Endodermal cell (in vitro differentiated cells): ENCODE results near the gene MAN2A2. TPM values are rescaled to one million over a fixed set of nuclear protein-coding genes. Genes with fewer than 3 reads are reported as not detected.

ENCODE experiments used
- DNase-seq: peaks from one replicate; pipeline ENCODE4 v3.0.0-alpha.2; 2017
- H3K27ac ChIP-seq: 2 replicates; pipeline ENCODE4 v1.5.1; 2013; ENCODE audit warnings: mild to moderate bottlenecking, low read depth, low read length, moderate library complexity
- H3K27me3 ChIP-seq: 2 replicates; pipeline ENCODE4 v1.6.1; 2013; ENCODE audit warnings: mild to moderate bottlenecking, low read length, moderate library complexity; ENCODE audit not compliant: insufficient read depth, control insufficient read depth, poor library complexity, severe bottlenecking
- H3K36me3 ChIP-seq: 2 replicates; pipeline ENCODE4 v1.7.0; 2013; ENCODE audit warnings: mild to moderate bottlenecking, low read length, moderate library complexity; ENCODE audit not compliant: control insufficient read depth, insufficient read depth
- H3K4me1 ChIP-seq: one replicate; pipeline ENCODE4 v1.7.0; 2013; ENCODE audit warnings: low read length; ENCODE audit not compliant: control insufficient read depth, insufficient read depth
- H3K4me3 ChIP-seq: 2 replicates; pipeline ENCODE4 v1.5.1; 2013; ENCODE audit warnings: mild to moderate bottlenecking, low read length, moderate library complexity
- H3K9ac ChIP-seq: 2 replicates; pipeline ENCODE4 v1.6.1; 2013; ENCODE audit warnings: mild to moderate bottlenecking, low read length, moderate library complexity; ENCODE audit not compliant: poor library complexity, severe bottlenecking; ENCODE audit errors: extremely low read depth
- H3K9me3 ChIP-seq: 2 replicates; pipeline ENCODE4 v1.6.1; 2013; ENCODE audit warnings: mild to moderate bottlenecking, low read length, moderate library complexity; ENCODE audit not compliant: control insufficient read depth
- H3K27ac Mint-ChIP-seq: 2 replicates; pipeline ENCODE4 v1.8.0; 2020; ENCODE audit warnings: mixed read lengths
- H3K27me3 Mint-ChIP-seq: 2 replicates; pipeline ENCODE4 v1.8.0; 2021; ENCODE audit warnings: mild to moderate bottlenecking, mixed read lengths; ENCODE audit not compliant: insufficient read depth
- H3K36me3 Mint-ChIP-seq: 2 replicates; pipeline ENCODE4 v1.8.0; 2020; ENCODE audit warnings: low read depth, mixed read lengths
- H3K4me1 Mint-ChIP-seq: 2 replicates; pipeline ENCODE4 v1.8.0; 2020; ENCODE audit warnings: mixed read lengths
- H3K4me3 Mint-ChIP-seq: 2 replicates; pipeline ENCODE4 v1.8.0; 2020; ENCODE audit warnings: mild to moderate bottlenecking, moderate library complexity, mixed read lengths
- H3K9me3 Mint-ChIP-seq: 2 replicates; pipeline ENCODE4 v1.8.0; 2020; ENCODE audit warnings: mild to moderate bottlenecking, mixed read lengths
- CTCF ChIP-seq: fragments of 200-600 bp; sonication (generic); conservative IDR thresholded peaks from 2 replicates; pipeline ENCODE4 v1.5.0; 2021; ENCODE audit warnings: antibody characterized with exemption, mild to moderate bottlenecking
- WGBS, 2 experiments: methylation state at CpG; one replicate each; pipeline versions ENCODE4 v1.1.5 to v1.1.7; 2013; ENCODE audit warnings: missing lambda C conversion rate in 2 of 2, mixed read lengths in 1 of 2; ENCODE audit not compliant: insufficient coverage in 1 of 2, insufficient read length in 1 of 2; 5-methylcytosine and 5-hydroxymethylcytosine counted together
- total RNA-seq, 2 donors: library from RNA; stranded (reverse); fragmentation: NEBNext Ultra II Directional in 1 of 2; extraction: Animal tissue kit (Norgen Biotek cat#: 25700) in 1 of 2; gene quantifications; 2 replicates in 1 of 2; 3 replicates in 1 of 2; pipeline ENCODE4 v1.2.1, GENCODE V29; 2021

The MAN2A2 gene
- total RNA-seq, 2 donors from 2014 or later = 41.0 to 62.9 TPM

- Histone ChIP-seq H3K36me3 (peaks cover 23% of the 10 kb centered on the region), H3K9ac (no peak overlapping the region), H3K27me3 (no peaks in the 10 kb centered on the region), H3K4me1 (peaks cover 20% of the 10 kb centered on the region), H3K27ac (no peak overlapping the region), H3K9me3 (no peaks in the 10 kb centered on the region), H3K4me3 (no peak overlapping the region)
- WGBS, 2 experiments = 97% methylated on average over 14 of the region's 14 CpGs; no CpG with 5 or more reads in 1 of the 2 experiments
- Mint-ChIP-seq H3K4me3 (no peak overlapping the region), H3K27ac (peak overlapping the region; percentile 45), H3K27me3 (no peaks in the 10 kb centered on the region), H3K9me3 (no peaks in the 10 kb centered on the region), H3K36me3 (peaks cover 42% of the 10 kb centered on the region), H3K4me1 (peaks cover 24% of the 10 kb centered on the region)
- no peak for DNase-seq
- no peak for TF ChIP-seq CTCF
These were observed 25.8 kb upstream of the MAN2A2 start for GRCh38 chr15:90877315-90877714.

- no peaks in the 10 kb centered on the region for H3K9me3 ChIP-seq
- H3K27me3 ChIP-seq = no peaks in the 10 kb centered on the region
- DNase-seq = no peak
- H3K27ac Mint-ChIP-seq = no peak overlapping the region
- H3K9me3 Mint-ChIP-seq = no peaks in the 10 kb centered on the region
- H3K27ac ChIP-seq = no peak overlapping the region
- no peak overlapping the region for H3K4me3 ChIP-seq
- peaks cover 23% of the 10 kb centered on the region for H3K36me3 ChIP-seq
- peaks cover 14% of the 10 kb centered on the region for H3K4me1 ChIP-seq
- no peak overlapping the region for H3K9ac ChIP-seq
- no peak for TF ChIP-seq CTCF
- peaks cover 42% of the 10 kb centered on the region for H3K36me3 Mint-ChIP-seq
- no peak overlapping the region for H3K4me3 Mint-ChIP-seq
- H3K27me3 Mint-ChIP-seq = no peaks in the 10 kb centered on the region
- WGBS, 2 experiments = 97 to 99% methylated on average over 7 to 14 of the region's 14 CpGs
- peaks cover 17% of the 10 kb centered on the region for H3K4me1 Mint-ChIP-seq
These were observed 25.1 kb upstream of the MAN2A2 start for GRCh38 chr15:90877996-90878395.

- Histone ChIP-seq H3K4me3 (no peak overlapping the region), H3K36me3 (peaks cover 23% of the 10 kb centered on the region), H3K9ac (no peak overlapping the region), H3K27me3 (no peaks in the 10 kb centered on the region), H3K9me3 (no peaks in the 10 kb centered on the region), H3K27ac (no peak overlapping the region), H3K4me1 (peaks cover 12% of the 10 kb centered on the region)
- peaks cover 42% of the 10 kb centered on the region for H3K36me3 Mint-ChIP-seq
- H3K4me3 Mint-ChIP-seq = no peak overlapping the region
- TF ChIP-seq CTCF = no peak
- no peaks in the 10 kb centered on the region for H3K27me3 Mint-ChIP-seq
- H3K9me3 Mint-ChIP-seq = no peaks in the 10 kb centered on the region
- WGBS, 2 experiments = 96% methylated on average over 14 to 15 of the region's 15 CpGs
- no peak overlapping the region for H3K27ac Mint-ChIP-seq
- H3K4me1 Mint-ChIP-seq = peaks cover 17% of the 10 kb centered on the region
- no peak for DNase-seq
These were observed 24.4 kb upstream of the MAN2A2 start for GRCh38 chr15:90878660-90879059.
